ENCODE data around the gene OR8B12. TPM values are rescaled to one million over a fixed set of nuclear protein-coding genes. Genes with fewer than 3 reads are reported as not detected.

Gene OR8B12
- total RNA-seq, 1 experiment from 2014 or later = not detected

Other genes with a start within 250 kb of the OR8B12 start
- not detected in 2 replicates for gene OR8D1, start 229.7 kb downstream of the OR8B12 start, total RNA-seq (2014; rRNA removed; shearing (Covaris generic); ENCODE audit: low replicate concordance)
- gene OR8D2, start 223.5 kb downstream of the OR8B12 start, total RNA-seq (2014; rRNA removed; shearing (Covaris generic); ENCODE audit: low replicate concordance) = not detected in 2 replicates
- gene OR8B2, start 159.2 kb downstream of the OR8B12 start, total RNA-seq (2014; rRNA removed; shearing (Covaris generic); ENCODE audit: low replicate concordance) = not detected in 2 replicates
- gene OR8B3, start 144.6 kb downstream of the OR8B12 start, total RNA-seq (2014; rRNA removed; shearing (Covaris generic); ENCODE audit: low replicate concordance) = not detected in 2 replicates
- gene OR8B4, start 118.8 kb downstream of the OR8B12 start, total RNA-seq (2014; rRNA removed; shearing (Covaris generic); ENCODE audit: low replicate concordance) = not detected in 2 replicates
- not detected in 2 replicates for gene OR8B8, start 98.0 kb downstream of the OR8B12 start, total RNA-seq (2014; rRNA removed; shearing (Covaris generic); ENCODE audit: low replicate concordance)
- gene OR8A1, start 26.3 kb upstream of the OR8B12 start, total RNA-seq (2014; rRNA removed; shearing (Covaris generic); ENCODE audit: low replicate concordance) = not detected in 2 replicates
- not detected in 2 replicates for gene PANX3, start 67.8 kb upstream of the OR8B12 start, total RNA-seq (2014; rRNA removed; shearing (Covaris generic); ENCODE audit: low replicate concordance)
- 13.2 and 24.9 TPM in 2 replicates for gene TBRG1, start 79.2 kb upstream of the OR8B12 start, total RNA-seq (2014; rRNA removed; shearing (Covaris generic); ENCODE audit: low replicate concordance)
- gene SIAE, start 130.1 kb upstream of the OR8B12 start, total RNA-seq (2014; rRNA removed; shearing (Covaris generic); ENCODE audit: low replicate concordance) = 2.8 and 4.6 TPM in 2 replicates
- 19.0 and 32.4 TPM in 2 replicates for gene SPA17, start 130.2 kb upstream of the OR8B12 start, total RNA-seq (2014; rRNA removed; shearing (Covaris generic); ENCODE audit: low replicate concordance)
- 0.23 TPM in 1 of 2 replicates, not detected in the other for gene NRGN, start 196.3 kb upstream of the OR8B12 start, total RNA-seq (2014; rRNA removed; shearing (Covaris generic); ENCODE audit: low replicate concordance)
- not detected in 2 replicates for gene VSIG2, start 208.6 kb upstream of the OR8B12 start, total RNA-seq (2014; rRNA removed; shearing (Covaris generic); ENCODE audit: low replicate concordance)
- not detected in 2 replicates for gene ESAM, start 218.6 kb upstream of the OR8B12 start, total RNA-seq (2014; rRNA removed; shearing (Covaris generic); ENCODE audit: low replicate concordance)

Measured in MG63 (cell line).